HG03025 (cell line): ENCODE results near the gene GRAMD1A.
"Not testable (repeated sequence)": the region's sequence is repeated elsewhere in the genome, so short reads cannot be mapped to it uniquely, and the experiment has no call there.

ENCODE experiments used
- ATAC-seq: cut with Tn5 transposase; IDR thresholded peaks from one replicate; pipeline ENCODE4 v1.9.1; 2021; ENCODE audit warnings: mild to moderate bottlenecking, moderate library complexity; ENCODE audit not compliant: unreplicated experiment, low FRiP score

Gene GRAMD1A

GRCh38 chr19:35049456-35049855, 49.3 kb downstream of the GRAMD1A start:
- ATAC-seq: no peak

DNA sequence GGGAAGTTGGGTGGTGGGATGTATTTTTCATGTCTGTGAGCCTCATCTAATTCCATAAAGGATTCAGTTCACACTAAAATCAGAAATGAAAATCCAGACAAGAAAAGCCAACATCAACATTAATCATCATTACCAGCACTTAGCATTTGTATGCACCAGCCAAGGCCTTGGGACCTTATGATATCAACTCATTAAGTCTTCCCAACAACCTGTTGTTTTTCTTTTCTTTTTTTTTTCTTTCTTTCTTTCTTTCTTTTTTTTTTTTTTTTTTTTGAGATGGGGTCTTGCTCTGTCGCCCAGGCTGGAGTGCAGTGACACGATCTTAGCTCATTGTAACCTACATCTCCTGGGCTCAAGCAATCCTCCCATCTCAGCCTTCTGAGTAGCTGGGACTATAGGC, 50.5 kb downstream of the GRAMD1A start:
- not testable (repeated sequence) for ATAC-seq

DNA sequence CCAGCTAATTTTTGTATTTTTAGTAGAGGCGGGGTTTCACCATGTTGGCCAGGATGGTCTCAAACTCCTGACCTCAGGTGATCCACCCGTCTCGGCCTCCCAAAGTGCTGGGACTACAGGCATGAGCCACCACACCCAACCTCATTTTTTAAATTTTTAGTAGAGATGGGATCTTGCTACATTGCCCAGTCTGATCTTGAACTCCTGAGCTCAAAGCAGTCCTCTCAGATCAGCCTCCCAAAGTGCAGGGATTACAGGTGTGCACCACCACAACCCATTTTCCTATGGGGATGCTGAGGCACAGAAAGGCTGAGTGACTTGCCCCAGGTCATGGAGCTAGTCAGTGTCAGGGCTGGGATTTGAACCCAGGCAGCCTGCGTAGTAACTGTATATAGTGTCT, 51.1 kb downstream of the GRAMD1A start:
- ATAC-seq: not testable (repeated sequence)

DNA sequence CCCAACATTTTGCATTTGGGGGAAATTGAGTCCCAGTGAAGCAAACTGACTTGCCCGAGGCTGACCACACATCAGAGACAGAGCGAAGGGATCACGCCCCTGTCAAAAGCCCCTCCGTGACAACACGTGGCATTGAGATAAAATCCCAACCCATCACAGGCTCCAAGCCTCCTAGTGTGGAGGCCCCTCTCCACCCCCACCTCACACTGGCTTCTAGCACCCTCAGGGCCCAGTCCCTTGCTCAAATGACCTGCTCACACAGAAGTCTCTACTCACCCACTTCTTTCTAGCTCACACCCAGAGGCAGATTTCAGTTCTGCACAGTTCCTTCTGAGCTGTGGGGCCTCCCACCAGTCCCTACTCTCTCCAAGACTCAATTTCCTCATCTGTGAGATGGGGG, 51.7 kb downstream of the GRAMD1A start:
- no peak for ATAC-seq

GRCh38 chr19:35052599-35053190, 52.6 kb downstream of the GRAMD1A start:
- ATAC-seq: no peak

- no peak for ATAC-seq
Measured at GRCh38 chr19:35053667-35054293, 53.7 kb downstream of the GRAMD1A start.

- no peak for ATAC-seq
Measured at GRCh38 chr19:35054626-35055025, 54.5 kb downstream of the GRAMD1A start.

GRCh38 chr19:35055715-35056179, 55.6 kb downstream of the GRAMD1A start:
- ATAC-seq: no peak

- ATAC-seq: no peak
Measured at GRCh38 chr19:35056513-35057063, 56.5 kb downstream of the GRAMD1A start.

- ATAC-seq: no peak
Measured at GRCh38 chr19:35058370-35058769, 58.2 kb downstream of the GRAMD1A start.

GRCh38 chr19:35059006-35059798, 59.1 kb downstream of the GRAMD1A start:
- ATAC-seq: no peak

- ATAC-seq: no peak
Measured at GRCh38 chr19:35059799-35060091, 59.6 kb downstream of the GRAMD1A start.

GRCh38 chr19:35060160-35060855, 60.2 kb downstream of the GRAMD1A start:
- no peak for ATAC-seq

- ATAC-seq: no peak
Measured at GRCh38 chr19:35061583-35062373, 61.7 kb downstream of the GRAMD1A start.

GRCh38 chr19:35062942-35063341, 62.8 kb downstream of the GRAMD1A start:
- ATAC-seq: no peak

DNA sequence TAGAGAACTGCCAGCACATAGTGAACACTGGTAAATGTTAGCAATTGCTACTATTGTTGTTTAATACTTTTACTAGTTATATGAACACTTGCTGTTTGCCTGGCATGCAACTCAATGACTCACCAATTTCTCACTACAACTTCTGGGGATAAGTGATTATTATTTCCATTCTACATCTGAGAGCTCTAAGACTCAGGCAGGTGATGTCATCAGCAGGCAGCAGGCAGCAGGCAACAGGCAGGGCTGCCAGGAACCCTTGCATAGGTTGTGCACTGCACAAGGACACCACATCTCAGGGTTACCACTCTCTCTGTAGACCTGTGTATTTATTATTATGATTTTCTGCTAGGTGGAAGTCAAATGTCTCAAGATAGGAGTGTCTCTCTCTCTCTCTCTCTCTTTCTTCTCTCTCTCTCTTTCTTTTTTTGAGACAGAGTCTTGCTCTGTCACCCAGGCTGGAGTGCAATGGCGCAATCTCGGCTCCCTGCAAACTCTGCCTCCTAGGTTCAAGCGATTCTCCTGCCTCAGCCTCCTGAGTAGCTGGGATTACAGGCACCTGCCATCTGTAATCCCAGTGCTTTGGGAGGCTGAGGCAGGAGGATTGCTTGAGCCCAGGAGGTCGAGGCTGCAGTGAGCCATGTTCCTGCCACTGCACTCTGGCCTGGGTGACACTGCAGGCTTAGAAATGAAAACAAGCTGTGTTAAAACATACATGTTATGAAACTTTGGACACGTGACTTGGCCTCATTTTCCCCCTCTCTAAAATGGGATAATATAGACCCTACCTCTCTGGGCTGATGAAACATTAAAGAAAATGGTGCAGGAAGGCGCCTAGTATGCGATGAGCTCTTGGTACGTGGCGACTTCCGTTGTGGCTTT, 64.1 kb downstream of the GRAMD1A start:
- ATAC-seq: no peak

- no peak for ATAC-seq
Measured at GRCh38 chr19:35065574-35065973, 65.5 kb downstream of the GRAMD1A start.

DNA sequence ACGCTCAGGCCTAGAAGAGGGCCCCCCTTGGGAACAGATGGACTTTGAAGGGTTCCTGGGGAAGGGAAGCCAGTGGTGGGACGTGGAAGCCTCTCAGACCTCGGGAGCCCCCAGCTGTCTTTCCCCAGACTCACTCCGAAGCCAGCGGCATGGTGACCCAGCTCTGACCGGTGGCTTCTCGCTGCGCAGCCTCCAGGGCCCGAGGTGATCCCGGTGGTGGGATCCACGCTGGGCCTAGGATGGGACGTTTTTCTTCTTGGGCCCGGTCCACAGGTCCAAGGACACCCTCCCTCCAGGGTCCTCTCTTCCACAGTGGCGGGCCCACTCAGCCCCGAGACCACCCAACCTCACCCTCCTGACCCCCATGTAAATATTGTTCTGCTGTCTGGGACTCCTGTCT, 66.0 kb downstream of the GRAMD1A start:
- ATAC-seq: no peak
